Chondrocyte (in vitro differentiated cells): Measurements from ENCODE around the gene CCNL2. TPM values are rescaled to one million over a fixed set of nuclear protein-coding genes. Genes with fewer than 3 reads are reported as not detected.
A peak's percentile ranks its signal among the peaks of the same experiment; 100 is the strongest.
"Not testable (repeated sequence)": the region's sequence is repeated elsewhere in the genome, so short reads cannot be mapped to it uniquely, and the experiment has no call there.

Source experiments
- DNase-seq: peaks from one replicate; pipeline ENCODE4 v3.0.0; 2021; ENCODE audit warnings: mixed read lengths, low spot score
- H3K27ac Mint-ChIP-seq: one replicate; pipeline ENCODE4 v1.8.0; 2021; ENCODE audit warnings: mild to moderate bottlenecking, moderate library complexity, mixed read lengths; ENCODE audit not compliant: unreplicated experiment
- H3K27me3 Mint-ChIP-seq: 2 replicates; pipeline ENCODE4 v1.8.0; 2021; ENCODE audit warnings: low read depth, mixed read lengths
- H3K36me3 Mint-ChIP-seq: 2 replicates; pipeline ENCODE4 v1.8.0; 2021; ENCODE audit warnings: low read depth, mixed read lengths
- H3K4me1 Mint-ChIP-seq: 2 replicates; pipeline ENCODE4 v1.8.0; 2021; ENCODE audit warnings: low read depth, mild to moderate bottlenecking, mixed read lengths
- H3K4me3 Mint-ChIP-seq: one replicate; pipeline ENCODE4 v1.8.0; 2021; ENCODE audit warnings: mild to moderate bottlenecking, moderate library complexity, mixed read lengths; ENCODE audit not compliant: unreplicated experiment
- H3K9me3 Mint-ChIP-seq: 2 replicates; pipeline ENCODE4 v1.8.0; 2021; ENCODE audit warnings: low read depth, mixed read lengths
- CTCF ChIP-seq: fragments of 200-600 bp; sonication (generic); IDR thresholded peaks from 2 replicates; pipeline ENCODE4 v1.5.0; 2021; ENCODE audit warnings: antibody characterized with exemption, mild to moderate bottlenecking, moderate library complexity
- total RNA-seq: library from RNA; stranded (reverse); gene quantifications from 3 replicates; pipeline ENCODE4 v1.2.1, GENCODE V29; 2021

CCNL2 gene
- total RNA-seq, 1 donor from 2014 or later: 161 TPM

- Mint-ChIP-seq H3K4me1 (no peaks in the 10 kb centered on the region), H3K4me3 (no peak overlapping the region), H3K27ac (no peak overlapping the region), H3K27me3 (no peaks in the 10 kb centered on the region), H3K9me3 (no peaks in the 10 kb centered on the region), H3K36me3 (peaks cover 50% of the 10 kb centered on the region)
- DNase-seq: no peak
- TF ChIP-seq CTCF: no peak
Measured at GRCh38 chr1:1388078-1388472, 11.1 kb downstream of the CCNL2 start.

- H3K4me1 Mint-ChIP-seq: no peaks in the 10 kb centered on the region
- H3K9me3 Mint-ChIP-seq: no peaks in the 10 kb centered on the region
- TF ChIP-seq CTCF: no peak
- peak; percentile 91 for DNase-seq
- H3K27ac Mint-ChIP-seq: no peak overlapping the region
- no peaks in the 10 kb centered on the region for H3K27me3 Mint-ChIP-seq
- peaks cover 46% of the 10 kb centered on the region for H3K36me3 Mint-ChIP-seq
- no peak overlapping the region for H3K4me3 Mint-ChIP-seq
Measured at GRCh38 chr1:1387098-1388077, 11.7 kb downstream of the CCNL2 start.

GRCh38 chr1:1385931-1386330, 13.2 kb downstream of the CCNL2 start:
- DNase-seq: no peak
- H3K36me3 Mint-ChIP-seq: peaks cover 37% of the 10 kb centered on the region
- no peak overlapping the region for H3K4me3 Mint-ChIP-seq
- no peak for TF ChIP-seq CTCF
- no peak overlapping the region for H3K27ac Mint-ChIP-seq
- no peaks in the 10 kb centered on the region for H3K9me3 Mint-ChIP-seq
- H3K27me3 Mint-ChIP-seq: no peaks in the 10 kb centered on the region
- H3K4me1 Mint-ChIP-seq: no peaks in the 10 kb centered on the region

- H3K4me1 Mint-ChIP-seq, H3K27me3 Mint-ChIP-seq, H3K4me3 Mint-ChIP-seq, DNase-seq, H3K27ac Mint-ChIP-seq, H3K9me3 Mint-ChIP-seq: not testable (repeated sequence)
- peaks cover 32% of the 10 kb centered on the region for H3K36me3 Mint-ChIP-seq
Measured at GRCh38 chr1:1385339-1385738, 13.8 kb downstream of the CCNL2 start.

- Mint-ChIP-seq H3K4me3 (no peak overlapping the region), H3K27ac (no peak overlapping the region), H3K4me1 (peaks cover 3% of the 10 kb centered on the region), H3K27me3 (no peaks in the 10 kb centered on the region), H3K36me3 (peaks cover 5% of the 10 kb centered on the region), H3K9me3 (no peaks in the 10 kb centered on the region)
- no peak for TF ChIP-seq CTCF
- DNase-seq: no peak
Measured at GRCh38 chr1:1381294-1381693, 17.8 kb downstream of the CCNL2 start.

- Mint-ChIP-seq H3K27me3 (no peaks in the 10 kb centered on the region), H3K4me3 (no peak overlapping the region), H3K4me1 (peaks cover 6% of the 10 kb centered on the region), H3K36me3 (peaks cover under 1% of the 10 kb centered on the region), H3K27ac (no peak overlapping the region), H3K9me3 (no peaks in the 10 kb centered on the region)
- DNase-seq: no peak
- no peak for TF ChIP-seq CTCF
Measured at GRCh38 chr1:1380860-1381259, 18.3 kb downstream of the CCNL2 start.
